ENCODE data around the gene SYMPK.

The SYMPK gene

DNA sequence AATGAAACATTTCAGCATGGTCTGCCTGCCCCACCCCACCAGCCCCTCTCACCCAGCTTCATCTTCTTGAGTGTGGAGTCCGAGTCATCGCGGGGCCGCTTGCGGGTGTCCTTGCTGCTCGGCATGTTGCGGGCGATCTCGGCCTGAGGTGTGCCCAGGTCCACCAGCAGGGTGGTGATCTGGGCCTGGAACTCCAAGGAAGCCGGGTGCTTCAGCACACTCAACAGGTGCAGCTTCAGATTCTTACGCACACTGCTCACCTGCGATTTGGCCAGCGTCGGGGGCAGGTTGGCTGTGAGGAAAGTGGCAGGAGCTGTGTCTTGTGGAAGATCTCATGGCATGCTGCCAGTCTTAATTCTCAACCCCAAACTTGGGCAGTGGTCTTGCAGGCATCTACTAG, 20.7 kb downstream of the SYMPK start:
- Histone ChIP-seq H3K4me1 (ENCODE audit: control insufficient read depth, insufficient read depth, low read length) (no peaks in the 10 kb centered on the region), H3K36me3 (ENCODE audit: control insufficient read depth in 2 of 2, insufficient read depth in 1 of 2, low read length in 2 of 2) (peaks cover 84 to 87% of the 10 kb centered on the region in 2 experiments), H3K9me3 (ENCODE audit: control insufficient read depth, insufficient read depth, low read depth, low read length) (no peaks in the 10 kb centered on the region), H3K4me3 (ENCODE audit: low read depth, low read length) (no peak overlapping the region), H3K27ac (ENCODE audit: extremely low read depth, low read depth, low read length) (peak overlapping the region; percentile 13; the same call in 1 of the 2 replicates)
- TF ChIP-seq, protein P1, sequence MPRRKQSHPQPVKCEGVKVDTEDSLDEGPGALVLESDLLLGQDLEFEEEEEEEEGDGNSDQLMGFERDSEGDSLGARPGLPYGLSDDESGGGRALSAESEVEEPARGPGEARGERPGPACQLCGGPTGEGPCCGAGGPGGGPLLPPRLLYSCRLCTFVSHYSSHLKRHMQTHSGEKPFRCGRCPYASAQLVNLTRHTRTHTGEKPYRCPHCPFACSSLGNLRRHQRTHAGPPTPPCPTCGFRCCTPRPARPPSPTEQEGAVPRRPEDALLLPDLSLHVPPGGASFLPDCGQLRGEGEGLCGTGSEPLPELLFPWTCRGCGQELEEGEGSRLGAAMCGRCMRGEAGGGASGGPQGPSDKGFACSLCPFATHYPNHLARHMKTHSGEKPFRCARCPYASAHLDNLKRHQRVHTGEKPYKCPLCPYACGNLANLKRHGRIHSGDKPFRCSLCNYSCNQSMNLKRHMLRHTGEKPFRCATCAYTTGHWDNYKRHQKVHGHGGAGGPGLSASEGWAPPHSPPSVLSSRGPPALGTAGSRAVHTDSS (tag by site-specific recombination; IDR thresholded peaks at IDR 0.05) = no peak
- peak; percentile 68; the same call in 1 of the 2 replicates for TF ChIP-seq SCRT1 (tag by site-specific recombination; IDR thresholded peaks at IDR 0.05; ENCODE audit: borderline replicate concordance)
- TF ChIP-seq SCRT2 (tag by site-specific recombination; IDR thresholded peaks at IDR 0.05) = peak; percentile 87
- TF ChIP-seq ZNF10 (tag by site-specific recombination; IDR thresholded peaks at IDR 0.05) = no peak
- TF ChIP-seq FEZF1 (tag by site-specific recombination; IDR thresholded peaks at IDR 0.05) = no peak
- ChIA-PET CTCF (interaction anchor here (0.8 to 1.3 kb wide), 4 partner anchors 19 to 168 kb away, joined by 3 to 13 read pairs (median 3); no protein-coding TSS in a partner anchor), POLR2A (no interaction called here)

DNA sequence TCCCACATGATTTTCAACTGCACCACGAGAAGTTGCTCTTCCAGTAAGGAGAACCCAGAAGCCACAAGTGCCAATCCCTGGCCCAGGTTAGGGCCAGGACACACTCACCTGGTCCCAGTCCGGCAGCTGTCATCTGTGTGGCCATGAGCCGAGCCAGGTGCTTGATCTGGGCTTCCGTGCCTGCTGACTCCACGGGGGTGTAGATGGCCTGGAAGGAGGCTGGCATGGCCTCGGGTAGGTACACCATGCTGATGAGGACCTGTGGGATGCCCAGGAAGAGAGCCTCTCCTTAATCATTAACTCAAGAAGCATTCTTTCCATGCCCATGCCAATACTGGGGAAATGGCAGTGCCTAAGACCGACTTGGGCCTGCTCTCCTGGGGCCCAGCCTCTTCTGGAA, 28.0 kb downstream of the SYMPK start:
- ChIA-PET CTCF (interaction anchor here (0.7 to 4.3 kb wide), 3 partner anchors 18 to 36 kb away, joined by 3 to 28 read pairs (median 4); no protein-coding TSS in a partner anchor), POLR2A (no interaction called here)
- no peak for TF ChIP-seq ZNF146 (tag by site-specific recombination; IDR thresholded peaks at IDR 0.05)
- TF ChIP-seq ZIC2 (tag by site-specific recombination; IDR thresholded peaks at IDR 0.05) = no peak
- TF ChIP-seq, protein P2, sequence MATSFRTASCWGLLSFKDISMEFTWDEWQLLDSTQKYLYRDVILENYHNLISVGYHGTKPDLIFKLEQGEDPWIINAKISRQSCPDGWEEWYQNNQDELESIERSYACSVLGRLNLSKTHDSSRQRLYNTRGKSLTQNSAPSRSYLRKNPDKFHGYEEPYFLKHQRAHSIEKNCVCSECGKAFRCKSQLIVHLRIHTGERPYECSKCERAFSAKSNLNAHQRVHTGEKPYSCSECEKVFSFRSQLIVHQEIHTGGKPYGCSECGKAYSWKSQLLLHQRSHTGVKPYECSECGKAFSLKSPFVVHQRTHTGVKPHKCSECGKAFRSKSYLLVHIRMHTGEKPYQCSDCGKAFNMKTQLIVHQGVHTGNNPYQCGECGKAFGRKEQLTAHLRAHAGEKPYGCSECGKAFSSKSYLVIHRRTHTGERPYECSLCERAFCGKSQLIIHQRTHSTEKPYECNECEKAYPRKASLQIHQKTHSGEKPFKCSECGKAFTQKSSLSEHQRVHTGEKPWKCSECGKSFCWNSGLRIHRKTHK (tag by site-specific recombination; IDR thresholded peaks at IDR 0.05) = no peak
- no peak for TF ChIP-seq ZSCAN30 (tag by site-specific recombination; IDR thresholded peaks at IDR 0.05)
- no peak for TF ChIP-seq ZNF37A (tag by site-specific recombination; IDR thresholded peaks at IDR 0.05)
- no peak for TF ChIP-seq ZNF302 (tag by site-specific recombination; IDR thresholded peaks at IDR 0.05; ENCODE audit: low read depth)
- no peak for TF ChIP-seq SCRT2 (tag by site-specific recombination; IDR thresholded peaks at IDR 0.05)
- no peak for TF ChIP-seq ZFP3 (tag by site-specific recombination; IDR thresholded peaks at IDR 0.05; ENCODE audit: low read depth)
- no peak for TF ChIP-seq ZNF843 (tag by site-specific recombination; IDR thresholded peaks at IDR 0.05)
- no peak for TF ChIP-seq ZNF221 (tag by site-specific recombination; IDR thresholded peaks at IDR 0.05; ENCODE audit: borderline replicate concordance)
- TF ChIP-seq HOXD13 (CRISPR knock-in tag; IDR thresholded peaks at IDR 0.05; ENCODE audit: borderline replicate concordance) = no peak
- TF ChIP-seq, protein P3, sequence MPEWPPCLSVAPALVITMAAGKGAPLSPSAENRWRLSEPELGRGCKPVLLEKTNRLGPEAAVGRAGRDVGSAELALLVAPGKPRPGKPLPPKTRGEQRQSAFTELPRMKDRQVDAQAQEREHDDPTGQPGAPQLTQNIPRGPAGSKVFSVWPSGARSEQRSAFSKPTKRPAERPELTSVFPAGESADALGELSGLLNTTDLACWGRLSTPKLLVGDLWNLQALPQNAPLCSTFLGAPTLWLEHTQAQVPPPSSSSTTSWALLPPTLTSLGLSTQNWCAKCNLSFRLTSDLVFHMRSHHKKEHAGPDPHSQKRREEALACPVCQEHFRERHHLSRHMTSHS (tag by site-specific recombination; IDR thresholded peaks at IDR 0.05) = no peak
- Histone ChIP-seq H3K9me3 (ENCODE audit: control insufficient read depth, insufficient read depth, low read depth, low read length) (no peaks in the 10 kb centered on the region), H3K4me3 (ENCODE audit: low read depth, low read length) (no peak overlapping the region), H3K4me1 (ENCODE audit: control insufficient read depth, insufficient read depth, low read length) (no peaks in the 10 kb centered on the region), H3K27ac (ENCODE audit: extremely low read depth, low read depth, low read length) (no peak overlapping the region), H3K36me3 (ENCODE audit: control insufficient read depth in 2 of 2, insufficient read depth in 1 of 2, low read length in 2 of 2) (peaks cover 77 to 85% of the 10 kb centered on the region in 2 experiments)

DNA sequence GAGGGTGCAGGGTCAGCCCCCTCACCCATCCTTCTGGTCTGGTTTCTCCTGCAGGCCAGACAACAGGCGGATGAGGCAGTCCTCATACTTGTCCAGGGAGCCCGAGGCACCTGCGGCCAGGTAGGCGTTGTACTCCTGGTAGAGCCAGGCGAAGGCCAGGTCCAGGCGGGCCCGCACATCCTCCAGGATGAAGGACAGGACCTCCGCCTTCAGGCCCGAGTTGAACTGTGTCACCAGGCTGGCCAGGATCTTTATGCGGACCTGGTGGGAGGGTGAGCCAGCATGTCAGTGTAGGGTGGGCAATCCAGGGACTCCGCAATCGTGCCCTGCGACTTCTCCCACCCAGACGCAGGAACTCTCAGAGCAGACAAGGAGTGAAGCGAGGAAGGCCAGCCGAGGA, 34.0 kb downstream of the SYMPK start:
- H3K4me1 ChIP-seq (ENCODE audit: control insufficient read depth, insufficient read depth, low read length) = no peaks in the 10 kb centered on the region
- ChIA-PET POLR2A (no interaction called here), CTCF (interaction anchor here (4.1 kb wide), 1 partner anchor 12 kb away, joined by 35 read pairs; no protein-coding TSS in a partner anchor)
- H3K27ac ChIP-seq (ENCODE audit: extremely low read depth, low read depth, low read length) = no peak overlapping the region
- H3K36me3 ChIP-seq (ENCODE audit: control insufficient read depth in 2 of 2, insufficient read depth in 1 of 2, low read length in 2 of 2) = peaks cover 29 to 87% of the 10 kb centered on the region in 2 experiments; a peak in 2 of 3 replicates
- H3K4me3 ChIP-seq (ENCODE audit: low read depth, low read length) = no peak overlapping the region
- H3K9me3 ChIP-seq (ENCODE audit: control insufficient read depth, insufficient read depth, low read depth, low read length) = no peaks in the 10 kb centered on the region
- TF ChIP-seq KLF9 (tag by site-specific recombination; IDR thresholded peaks at IDR 0.05; ENCODE audit: low read depth) (no peak), ZNF214 (tag by site-specific recombination; IDR thresholded peaks at IDR 0.05; ENCODE audit: borderline replicate concordance) (no peak), PRDM1 (tag by site-specific recombination; IDR thresholded peaks at IDR 0.05) (no peak), KLF8 (tag by site-specific recombination; IDR thresholded peaks at IDR 0.05) (no peak), MYNN (tag by site-specific recombination; IDR thresholded peaks at IDR 0.05; ENCODE audit: borderline replicate concordance) (no peak), ZNF549 (tag by site-specific recombination; IDR thresholded peaks at IDR 0.05) (no peak), ZNF354C (tag by site-specific recombination; IDR thresholded peaks at IDR 0.05; ENCODE audit: borderline replicate concordance, low read depth) (no peak), ZNF394 (tag by site-specific recombination; IDR thresholded peaks at IDR 0.05; ENCODE audit: borderline replicate concordance) (no peak), ZNF169 (tag by site-specific recombination; IDR thresholded peaks at IDR 0.05) (no peak), ZNF529 (tag by site-specific recombination; IDR thresholded peaks at IDR 0.05; ENCODE audit: insufficient replicate concordance) (no peak)
- TF ChIP-seq, protein P4, sequence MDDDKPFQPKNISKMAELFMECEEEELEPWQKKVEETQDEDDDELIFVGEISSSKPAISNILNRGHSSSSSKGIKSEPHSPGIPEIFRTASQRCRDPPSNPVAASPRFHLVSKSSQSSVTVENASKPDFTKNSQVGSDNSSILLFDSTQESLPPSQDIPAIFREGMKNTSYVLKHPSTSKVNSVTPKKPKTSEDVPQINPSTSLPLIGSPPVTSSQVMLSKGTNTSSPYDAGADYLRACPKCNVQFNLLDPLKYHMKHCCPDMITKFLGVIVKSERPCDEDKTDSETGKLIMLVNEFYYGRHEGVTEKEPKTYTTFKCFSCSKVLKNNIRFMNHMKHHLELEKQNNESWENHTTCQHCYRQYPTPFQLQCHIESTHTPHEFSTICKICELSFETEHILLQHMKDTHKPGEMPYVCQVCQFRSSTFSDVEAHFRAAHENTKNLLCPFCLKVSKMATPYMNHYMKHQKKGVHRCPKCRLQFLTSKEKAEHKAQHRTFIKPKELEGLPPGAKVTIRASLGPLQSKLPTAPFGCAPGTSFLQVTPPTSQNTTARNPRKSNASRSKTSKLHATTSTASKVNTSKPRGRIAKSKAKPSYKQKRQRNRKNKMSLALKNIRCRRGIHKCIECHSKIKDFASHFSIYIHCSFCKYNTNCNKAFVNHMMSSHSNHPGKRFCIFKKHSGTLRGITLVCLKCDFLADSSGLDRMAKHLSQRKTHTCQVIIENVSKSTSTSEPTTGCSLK (tag by site-specific recombination; IDR thresholded peaks at IDR 0.05) = no peak

All from HEK293 (cell line).